SK-N-SH treated with all-trans-retinoic acid at 6 μM for 48 hours (cell line): ENCODE data around the gene GAMT.

Source experiments
- ATAC-seq: fragments of 200-7000 bp; cut with Tn5 transposase; 3 replicates; pipeline ENCODE4 v1.9.1; 2020; ENCODE audit warnings: mild to moderate bottlenecking, moderate library complexity
- ARNTL ChIP-seq: fragments of 450-650 bp; formaldehyde crosslinking; IDR thresholded peaks from 2 replicates; pipeline ENCODE4 v1.5.0; 2020; ENCODE audit warnings: low read depth, mild to moderate bottlenecking, moderate library complexity, borderline replicate concordance
- BACH2 ChIP-seq: fragments of 250-450 bp; sonication (Bioruptor Pico); IDR thresholded peaks from 2 replicates; pipeline ENCODE4 v1.9.0; 2021; ENCODE audit warnings: mild to moderate bottlenecking, borderline replicate concordance
- CSDC2 ChIP-seq: fragments of 250-450 bp; sonication (Bioruptor Pico); IDR thresholded peaks from 2 replicates; pipeline ENCODE4 v1.5.0; 2020; ENCODE audit warnings: mild to moderate bottlenecking, moderate library complexity
- ESRRG ChIP-seq: fragments of 250-450 bp; sonication (Bioruptor Pico); IDR thresholded peaks from 2 replicates; pipeline ENCODE4 v1.6.1; 2021; ENCODE audit warnings: mild to moderate bottlenecking
- GLIS3 ChIP-seq: fragments of 250-450 bp; sonication (Bioruptor Pico); IDR thresholded peaks from 2 replicates; pipeline ENCODE4 v1.5.0; 2020; ENCODE audit warnings: mild to moderate bottlenecking, moderate library complexity
- ISL1 ChIP-seq: fragments of 250-450 bp; sonication (Bioruptor Pico); IDR thresholded peaks from 2 replicates; pipeline ENCODE4 v2.1.2; 2022; ENCODE audit warnings: mild to moderate bottlenecking, moderate library complexity
- OSR1 ChIP-seq: fragments of 250-450 bp; sonication (Bioruptor Pico); IDR thresholded peaks from 2 replicates; pipeline ENCODE4 v1.8.0; 2022; ENCODE audit warnings: moderate library complexity, mild to moderate bottlenecking, inconsistent platforms
- RARB ChIP-seq: fragments of 250-450 bp; sonication (Bioruptor Pico); IDR thresholded peaks from 2 replicates; pipeline ENCODE4 v1.8.0; 2021; ENCODE audit warnings: mild to moderate bottlenecking, moderate library complexity
- TCF4 ChIP-seq: fragments of 250-450 bp; sonication (Bioruptor Pico); IDR thresholded peaks from 2 replicates; pipeline ENCODE4 v1.8.0; 2021; ENCODE audit warnings: mild to moderate bottlenecking, moderate library complexity, borderline replicate concordance
- TOX ChIP-seq: fragments of 250-450 bp; sonication (Bioruptor Pico); IDR thresholded peaks from 2 replicates; pipeline ENCODE4 v1.8.0; 2021; ENCODE audit warnings: mild to moderate bottlenecking, moderate library complexity, borderline replicate concordance
- ZC3H10 ChIP-seq: fragments of 250-450 bp; sonication (Bioruptor Pico); IDR thresholded peaks from 2 replicates; pipeline ENCODE4 v1.5.1; 2021; ENCODE audit warnings: mild to moderate bottlenecking, moderate library complexity
- ZFP3 ChIP-seq: fragments of 250-450 bp; sonication (Bioruptor Pico); IDR thresholded peaks from 2 replicates; pipeline ENCODE4 v1.5.0; 2020; ENCODE audit warnings: mild to moderate bottlenecking, moderate library complexity
- ZFP30 ChIP-seq: fragments of 450-650 bp; formaldehyde crosslinking; IDR thresholded peaks from 2 replicates; pipeline ENCODE4 v1.5.0; 2022; ENCODE audit warnings: mild to moderate bottlenecking, moderate library complexity
- ZNF565 ChIP-seq: fragments of 450-650 bp; formaldehyde crosslinking; conservative IDR thresholded peaks from 2 replicates; pipeline ENCODE4 v1.5.0; 2020; ENCODE audit warnings: low read depth, mild to moderate bottlenecking, moderate library complexity
- ZNF70 ChIP-seq: fragments of 450-650 bp; formaldehyde crosslinking; IDR thresholded peaks from 2 replicates; pipeline ENCODE4 v1.5.0; 2020; ENCODE audit warnings: mild to moderate bottlenecking, moderate library complexity
- ZNF8 ChIP-seq: fragments of 450-650 bp; formaldehyde crosslinking; IDR thresholded peaks from 2 replicates; pipeline ENCODE4 v1.5.0; 2020; ENCODE audit warnings: mild to moderate bottlenecking, moderate library complexity
- TF ChIP-seq, protein P1 (sequence below): fragments of 250-450 bp; sonication (Bioruptor Pico); IDR thresholded peaks from 2 replicates; pipeline ENCODE4 v1.5.1; 2020; ENCODE audit warnings: low read depth, mild to moderate bottlenecking, moderate library complexity
- TF ChIP-seq, protein P2 (sequence below): fragments of 250-450 bp; sonication (Bioruptor Pico); IDR thresholded peaks from 2 replicates; pipeline ENCODE4 v1.5.1; 2021; ENCODE audit warnings: mild to moderate bottlenecking, moderate library complexity
- TF ChIP-seq, protein P3 (sequence below): fragments of 250-450 bp; sonication (Bioruptor Pico); IDR thresholded peaks from 2 replicates; pipeline ENCODE4 v1.8.0; 2020; ENCODE audit warnings: mild to moderate bottlenecking, moderate library complexity, borderline replicate concordance
- TF ChIP-seq, protein P4 (sequence below): fragments of 250-450 bp; sonication (Bioruptor Pico); IDR thresholded peaks from 2 replicates; pipeline ENCODE4 v1.5.0; 2020; ENCODE audit warnings: mild to moderate bottlenecking, moderate library complexity

GAMT gene

DNA sequence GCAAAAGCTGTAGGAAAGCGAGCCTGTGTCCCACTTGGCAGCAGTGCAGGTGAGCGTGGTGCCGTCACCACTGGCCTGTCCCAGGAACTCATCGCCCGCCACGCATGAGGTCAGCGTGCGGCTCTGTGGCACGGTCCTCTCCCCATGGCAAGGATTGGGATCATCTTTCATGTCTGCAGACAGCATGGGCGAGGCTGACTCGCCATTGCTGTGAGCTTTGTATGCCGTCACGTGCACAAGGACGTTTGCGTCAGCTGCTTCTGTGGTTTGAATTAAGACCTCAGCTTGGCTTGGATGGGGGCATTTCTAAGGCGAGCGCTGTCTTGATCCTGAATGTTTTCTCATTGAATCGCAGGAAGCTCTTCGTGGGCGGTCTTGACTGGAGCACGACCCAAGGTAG is 15.8 kb upstream of the GAMT start:
- TF ChIP-seq, protein P1, sequence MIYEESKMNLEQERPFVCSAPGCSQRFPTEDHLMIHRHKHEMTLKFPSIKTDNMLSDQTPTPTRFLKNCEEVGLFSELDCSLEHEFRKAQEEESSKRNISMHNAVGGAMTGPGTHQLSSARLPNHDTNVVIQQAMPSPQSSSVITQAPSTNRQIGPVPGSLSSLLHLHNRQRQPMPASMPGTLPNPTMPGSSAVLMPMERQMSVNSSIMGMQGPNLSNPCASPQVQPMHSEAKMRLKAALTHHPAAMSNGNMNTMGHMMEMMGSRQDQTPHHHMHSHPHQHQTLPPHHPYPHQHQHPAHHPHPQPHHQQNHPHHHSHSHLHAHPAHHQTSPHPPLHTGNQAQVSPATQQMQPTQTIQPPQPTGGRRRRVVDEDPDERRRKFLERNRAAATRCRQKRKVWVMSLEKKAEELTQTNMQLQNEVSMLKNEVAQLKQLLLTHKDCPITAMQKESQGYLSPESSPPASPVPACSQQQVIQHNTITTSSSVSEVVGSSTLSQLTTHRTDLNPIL (CRISPR knock-in tag): no peak
- TF ChIP-seq TOX (CRISPR knock-in tag) (no peak), BACH2 (no peak), TCF4 (CRISPR knock-in tag) (no peak), ISL1 (CRISPR knock-in tag) (no peak), CSDC2 (no peak), ESRRG (CRISPR knock-in tag) (no peak), GLIS3 (no peak), RARB (CRISPR knock-in tag) (no peak), ZNF70 (CRISPR knock-in tag) (no peak), ZFP3 (CRISPR knock-in tag) (no peak), ARNTL (no peak), ZNF8 (CRISPR knock-in tag) (no peak), ZNF565 (CRISPR knock-in tag) (no peak)
- TF ChIP-seq, protein P2, sequence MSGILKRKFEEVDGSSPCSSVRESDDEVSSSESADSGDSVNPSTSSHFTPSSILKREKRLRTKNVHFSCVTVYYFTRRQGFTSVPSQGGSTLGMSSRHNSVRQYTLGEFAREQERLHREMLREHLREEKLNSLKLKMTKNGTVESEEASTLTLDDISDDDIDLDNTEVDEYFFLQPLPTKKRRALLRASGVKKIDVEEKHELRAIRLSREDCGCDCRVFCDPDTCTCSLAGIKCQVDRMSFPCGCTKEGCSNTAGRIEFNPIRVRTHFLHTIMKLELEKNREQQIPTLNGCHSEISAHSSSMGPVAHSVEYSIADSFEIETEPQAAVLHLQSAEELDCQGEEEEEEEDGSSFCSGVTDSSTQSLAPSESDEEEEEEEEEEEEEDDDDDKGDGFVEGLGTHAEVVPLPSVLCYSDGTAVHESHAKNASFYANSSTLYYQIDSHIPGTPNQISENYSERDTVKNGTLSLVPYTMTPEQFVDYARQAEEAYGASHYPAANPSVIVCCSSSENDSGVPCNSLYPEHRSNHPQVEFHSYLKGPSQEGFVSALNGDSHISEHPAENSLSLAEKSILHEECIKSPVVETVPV: no peak
- TF ChIP-seq, protein P3, sequence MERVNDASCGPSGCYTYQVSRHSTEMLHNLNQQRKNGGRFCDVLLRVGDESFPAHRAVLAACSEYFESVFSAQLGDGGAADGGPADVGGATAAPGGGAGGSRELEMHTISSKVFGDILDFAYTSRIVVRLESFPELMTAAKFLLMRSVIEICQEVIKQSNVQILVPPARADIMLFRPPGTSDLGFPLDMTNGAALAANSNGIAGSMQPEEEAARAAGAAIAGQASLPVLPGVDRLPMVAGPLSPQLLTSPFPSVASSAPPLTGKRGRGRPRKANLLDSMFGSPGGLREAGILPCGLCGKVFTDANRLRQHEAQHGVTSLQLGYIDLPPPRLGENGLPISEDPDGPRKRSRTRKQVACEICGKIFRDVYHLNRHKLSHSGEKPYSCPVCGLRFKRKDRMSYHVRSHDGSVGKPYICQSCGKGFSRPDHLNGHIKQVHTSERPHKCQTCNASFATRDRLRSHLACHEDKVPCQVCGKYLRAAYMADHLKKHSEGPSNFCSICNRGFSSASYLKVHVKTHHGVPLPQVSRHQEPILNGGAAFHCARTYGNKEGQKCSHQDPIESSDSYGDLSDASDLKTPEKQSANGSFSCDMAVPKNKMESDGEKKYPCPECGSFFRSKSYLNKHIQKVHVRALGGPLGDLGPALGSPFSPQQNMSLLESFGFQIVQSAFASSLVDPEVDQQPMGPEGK (CRISPR knock-in tag): no peak
- TF ChIP-seq, protein P4, sequence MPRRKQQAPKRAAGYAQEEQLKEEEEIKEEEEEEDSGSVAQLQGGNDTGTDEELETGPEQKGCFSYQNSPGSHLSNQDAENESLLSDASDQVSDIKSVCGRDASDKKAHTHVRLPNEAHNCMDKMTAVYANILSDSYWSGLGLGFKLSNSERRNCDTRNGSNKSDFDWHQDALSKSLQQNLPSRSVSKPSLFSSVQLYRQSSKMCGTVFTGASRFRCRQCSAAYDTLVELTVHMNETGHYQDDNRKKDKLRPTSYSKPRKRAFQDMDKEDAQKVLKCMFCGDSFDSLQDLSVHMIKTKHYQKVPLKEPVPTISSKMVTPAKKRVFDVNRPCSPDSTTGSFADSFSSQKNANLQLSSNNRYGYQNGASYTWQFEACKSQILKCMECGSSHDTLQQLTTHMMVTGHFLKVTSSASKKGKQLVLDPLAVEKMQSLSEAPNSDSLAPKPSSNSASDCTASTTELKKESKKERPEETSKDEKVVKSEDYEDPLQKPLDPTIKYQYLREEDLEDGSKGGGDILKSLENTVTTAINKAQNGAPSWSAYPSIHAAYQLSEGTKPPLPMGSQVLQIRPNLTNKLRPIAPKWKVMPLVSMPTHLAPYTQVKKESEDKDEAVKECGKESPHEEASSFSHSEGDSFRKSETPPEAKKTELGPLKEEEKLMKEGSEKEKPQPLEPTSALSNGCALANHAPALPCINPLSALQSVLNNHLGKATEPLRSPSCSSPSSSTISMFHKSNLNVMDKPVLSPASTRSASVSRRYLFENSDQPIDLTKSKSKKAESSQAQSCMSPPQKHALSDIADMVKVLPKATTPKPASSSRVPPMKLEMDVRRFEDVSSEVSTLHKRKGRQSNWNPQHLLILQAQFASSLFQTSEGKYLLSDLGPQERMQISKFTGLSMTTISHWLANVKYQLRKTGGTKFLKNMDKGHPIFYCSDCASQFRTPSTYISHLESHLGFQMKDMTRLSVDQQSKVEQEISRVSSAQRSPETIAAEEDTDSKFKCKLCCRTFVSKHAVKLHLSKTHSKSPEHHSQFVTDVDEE (CRISPR knock-in tag): no peak
- no peak for ATAC-seq

DNA sequence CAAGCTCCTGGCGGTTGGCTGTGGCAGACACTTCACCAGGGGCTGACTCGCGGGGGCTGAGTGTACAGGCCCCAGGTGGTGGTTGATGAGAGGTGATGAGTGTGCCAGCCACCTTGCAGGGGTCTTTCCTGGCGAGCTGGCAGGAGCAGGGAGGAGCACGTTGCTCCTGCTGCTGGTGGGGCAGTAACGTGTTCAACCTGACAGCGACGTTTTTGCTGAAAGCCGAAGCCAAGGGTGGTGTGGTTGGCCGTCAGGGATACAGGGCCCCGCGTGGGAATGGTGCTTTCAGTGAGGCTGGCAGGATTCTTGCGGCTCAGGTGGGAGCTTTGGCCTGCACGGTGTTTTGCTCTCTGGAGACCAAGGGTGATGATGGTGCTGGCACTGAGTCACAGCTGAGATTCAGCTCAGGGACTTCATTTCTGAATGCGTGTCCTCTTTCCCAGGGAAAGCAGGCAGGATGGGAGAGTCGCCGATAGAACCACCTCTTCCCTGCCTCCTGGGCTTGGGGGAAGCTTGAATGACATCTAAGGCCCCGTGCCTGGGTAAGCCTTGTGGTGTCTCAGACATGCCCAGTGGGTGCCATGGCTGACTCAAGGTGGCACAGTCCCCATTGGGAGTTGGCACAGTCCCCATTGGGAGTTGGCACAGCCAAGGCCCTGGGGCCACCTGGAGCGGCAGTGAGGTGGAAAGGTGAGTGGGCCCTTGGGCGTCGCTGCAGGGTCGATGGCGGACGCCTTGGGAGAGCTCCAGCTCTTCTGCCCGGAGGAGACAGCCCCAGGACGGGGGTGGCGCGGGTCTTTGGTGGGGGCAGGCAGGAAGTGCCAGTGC is 14.9 kb upstream of the GAMT start:
- no peak for TF ChIP-seq ZNF70 (CRISPR knock-in tag)
- TF ChIP-seq ZNF8 (CRISPR knock-in tag): no peak
- TF ChIP-seq ZC3H10 (CRISPR knock-in tag): no peak
- TF ChIP-seq TOX (CRISPR knock-in tag): no peak
- no peak for TF ChIP-seq ZFP3 (CRISPR knock-in tag)
- no peak for TF ChIP-seq ISL1 (CRISPR knock-in tag)
- TF ChIP-seq, protein P2: no peak
- TF ChIP-seq, protein P1 (CRISPR knock-in tag): no peak
- TF ChIP-seq, protein P4 (CRISPR knock-in tag): no peak
- TF ChIP-seq OSR1: no peak
- TF ChIP-seq BACH2: no peak
- TF ChIP-seq ZFP30 (CRISPR knock-in tag): no peak
- no peak for ATAC-seq
